ENCODE measurements around the gene PKP3.

PKP3 gene

GRCh38 chr11:370070-370941 is 23.7 kb upstream of the PKP3 start:
- Mint-ChIP-seq H3K9me3 (ENCODE audit: low read depth) (no peaks in the 10 kb centered on the region), H3K36me3 (no peaks in the 10 kb centered on the region), H3K4me3 (peak overlapping the region; percentile 69), H3K4me1 (ENCODE audit: low read depth) (peaks cover 18% of the 10 kb centered on the region), H3K27me3 (peaks cover 17% of the 10 kb centered on the region), H3K27ac (no peak overlapping the region)

- no peaks in the 10 kb centered on the region for H3K36me3 Mint-ChIP-seq
- no peak overlapping the region for H3K27ac Mint-ChIP-seq
- H3K4me1 Mint-ChIP-seq (ENCODE audit: low read depth) = peaks cover 18% of the 10 kb centered on the region
- no peaks in the 10 kb centered on the region for H3K9me3 Mint-ChIP-seq (ENCODE audit: low read depth)
- peak overlapping the region; percentile 52 for H3K4me3 Mint-ChIP-seq
- H3K27me3 Mint-ChIP-seq = peaks cover 17% of the 10 kb centered on the region
Measured at GRCh38 chr11:371051-371450, 23.0 kb upstream of the PKP3 start.

DNA sequence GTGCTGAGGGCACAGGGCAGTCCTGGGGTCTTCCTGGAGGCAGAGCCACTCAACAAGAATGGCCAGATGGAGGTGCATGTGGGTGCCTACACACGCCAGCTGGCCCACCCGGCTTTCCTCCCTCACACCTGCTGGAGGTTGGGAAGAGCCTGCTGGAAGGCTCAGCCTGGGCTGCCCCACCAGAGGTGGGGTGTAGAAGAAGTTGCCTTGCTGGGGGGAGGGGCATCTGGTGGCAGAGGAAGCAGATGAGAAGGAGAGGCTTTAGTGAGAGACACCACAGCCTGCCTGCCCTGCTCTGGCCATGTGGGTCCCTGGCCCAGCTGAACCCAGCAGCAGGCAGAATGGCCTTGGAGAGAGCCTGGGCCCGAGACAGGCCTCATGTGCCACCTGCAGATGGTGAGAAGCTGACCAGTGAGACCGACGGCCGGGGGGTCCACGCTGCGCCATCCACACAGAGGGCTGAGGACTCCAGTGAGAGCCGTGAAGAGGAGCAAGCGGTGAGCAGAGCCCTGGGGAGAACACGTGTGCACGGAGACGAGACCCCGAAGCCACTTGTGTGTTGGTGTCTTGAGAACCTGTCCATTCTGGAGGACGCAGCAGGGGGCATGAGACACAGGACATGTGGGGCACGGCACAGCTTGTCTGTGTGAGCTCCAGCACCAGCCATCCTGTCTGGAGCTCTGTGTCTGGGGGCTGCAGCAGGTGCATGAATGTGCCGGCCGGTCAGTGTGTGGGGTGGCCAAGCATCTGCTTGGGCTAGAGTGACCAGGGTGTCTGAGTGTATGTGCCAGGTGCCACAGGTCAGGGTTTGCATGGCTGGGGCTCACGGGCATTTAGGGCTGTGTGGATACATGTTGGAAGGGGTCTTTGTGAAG is 22.1 kb upstream of the PKP3 start:
- H3K27ac Mint-ChIP-seq = no peak overlapping the region
- H3K4me1 Mint-ChIP-seq (ENCODE audit: low read depth) = peaks cover 18% of the 10 kb centered on the region
- H3K36me3 Mint-ChIP-seq = no peaks in the 10 kb centered on the region
- no peak overlapping the region for H3K4me3 Mint-ChIP-seq
- no peaks in the 10 kb centered on the region for H3K9me3 Mint-ChIP-seq (ENCODE audit: low read depth)
- H3K27me3 Mint-ChIP-seq = peaks cover 14% of the 10 kb centered on the region

- peaks cover 4% of the 10 kb centered on the region for H3K27me3 Mint-ChIP-seq
- no peak overlapping the region for H3K4me3 Mint-ChIP-seq
- no peaks in the 10 kb centered on the region for H3K9me3 Mint-ChIP-seq (ENCODE audit: low read depth)
- no peak overlapping the region for H3K27ac Mint-ChIP-seq
- no peaks in the 10 kb centered on the region for H3K36me3 Mint-ChIP-seq
- H3K4me1 Mint-ChIP-seq (ENCODE audit: low read depth) = peaks cover 10% of the 10 kb centered on the region
Measured at GRCh38 chr11:372809-373715, 20.9 kb upstream of the PKP3 start.

DNA sequence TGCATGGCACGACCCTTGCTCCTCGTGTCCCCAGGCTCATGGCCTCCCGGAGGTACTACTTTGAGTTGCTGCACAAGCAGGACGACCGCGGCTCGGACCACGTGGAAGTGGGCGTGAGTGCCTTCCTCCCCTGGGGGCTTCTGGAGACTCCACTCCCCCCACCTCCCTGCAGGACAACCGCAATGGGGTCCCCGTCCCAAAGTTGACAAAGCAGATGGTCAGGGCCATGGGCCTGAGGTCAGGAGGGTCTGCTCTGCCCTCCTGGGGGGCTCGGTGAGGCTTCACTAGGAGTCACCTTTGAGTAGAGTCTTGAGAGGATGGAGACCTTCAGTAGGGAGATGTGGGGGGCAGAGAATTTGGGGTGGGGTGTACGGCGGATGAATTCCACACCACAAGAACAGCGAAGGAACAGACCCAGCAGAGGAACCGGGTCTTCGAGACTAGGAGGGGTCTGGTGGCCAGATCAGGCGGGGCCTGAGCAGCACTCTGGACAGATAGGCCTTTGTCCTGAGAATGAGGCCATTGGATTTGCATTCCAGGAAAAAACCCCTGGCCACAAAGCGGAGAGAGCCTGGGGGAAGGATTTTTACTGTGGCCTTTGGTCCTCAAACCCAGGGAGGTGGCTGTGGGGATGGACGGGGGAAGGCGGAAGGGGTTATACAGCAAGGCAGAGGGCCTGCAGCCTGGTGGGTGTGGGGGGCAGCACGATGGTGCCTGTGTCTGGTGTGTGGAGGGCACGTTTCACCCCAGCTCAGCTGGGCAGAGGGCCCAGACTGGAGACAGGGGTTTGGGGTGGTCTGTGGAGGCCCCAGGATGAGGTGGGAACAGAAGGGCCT is 20.1 kb upstream of the PKP3 start:
- peaks cover 1% of the 10 kb centered on the region for H3K27me3 Mint-ChIP-seq
- H3K4me1 Mint-ChIP-seq (ENCODE audit: low read depth) = peaks cover 4% of the 10 kb centered on the region
- no peak overlapping the region for H3K4me3 Mint-ChIP-seq
- no peaks in the 10 kb centered on the region for H3K9me3 Mint-ChIP-seq (ENCODE audit: low read depth)
- no peak overlapping the region for H3K27ac Mint-ChIP-seq
- no peaks in the 10 kb centered on the region for H3K36me3 Mint-ChIP-seq

DNA sequence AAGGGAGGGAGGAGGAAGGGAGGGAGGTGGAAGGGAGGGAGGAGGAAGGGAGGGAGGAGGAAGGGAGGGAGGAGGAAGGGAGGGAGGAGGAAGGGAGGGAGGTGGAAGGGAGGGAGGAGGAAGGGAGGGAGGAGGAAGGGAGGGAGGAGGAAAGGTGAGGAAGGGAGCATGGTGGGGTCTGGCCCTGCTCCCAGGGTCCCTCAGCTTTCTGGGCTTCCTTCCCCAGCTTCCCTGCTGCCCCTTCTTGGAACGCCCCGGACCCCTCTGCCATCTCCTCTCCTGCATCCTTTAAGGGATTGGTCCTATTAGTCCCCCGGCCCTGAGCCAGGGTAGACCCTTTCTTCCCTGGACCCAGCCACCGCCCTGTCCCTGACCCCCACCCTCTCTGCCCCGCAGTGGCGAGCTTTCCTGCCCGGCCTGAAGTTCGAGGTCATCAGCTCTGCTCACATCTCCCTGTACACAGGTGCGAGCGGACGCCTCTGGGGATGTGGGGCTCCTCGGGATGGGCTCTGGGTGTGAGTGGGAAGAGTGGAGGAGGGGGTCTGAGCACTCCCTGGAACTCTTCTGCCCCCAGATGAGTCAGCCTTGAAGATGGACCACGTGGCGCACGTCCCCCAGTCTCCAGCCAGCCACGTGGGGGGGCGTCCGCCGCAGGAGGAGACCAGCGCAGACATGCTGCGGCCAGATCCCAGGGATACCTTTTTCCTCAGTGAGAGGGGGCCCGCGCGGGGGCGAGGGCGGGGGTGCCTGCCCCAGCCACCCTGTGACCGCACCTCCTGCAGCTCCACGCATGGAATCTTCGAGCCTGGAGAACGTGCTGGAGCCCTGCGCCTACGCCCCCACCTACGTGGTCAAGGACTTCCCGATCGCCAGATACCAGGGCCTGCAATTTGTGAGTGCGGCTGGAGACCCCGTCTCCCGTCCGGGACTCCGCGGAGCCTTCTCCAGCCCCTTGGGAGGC is 18.7 kb upstream of the PKP3 start:
- peaks cover under 1% of the 10 kb centered on the region for H3K27me3 Mint-ChIP-seq
- no peak overlapping the region for H3K4me3 Mint-ChIP-seq
- H3K4me1 Mint-ChIP-seq (ENCODE audit: low read depth) = peaks cover 4% of the 10 kb centered on the region
- no peaks in the 10 kb centered on the region for H3K36me3 Mint-ChIP-seq
- H3K27ac Mint-ChIP-seq = no peak overlapping the region
- H3K9me3 Mint-ChIP-seq (ENCODE audit: low read depth) = no peaks in the 10 kb centered on the region

GRCh38 chr11:376531-377173 is 17.4 kb upstream of the PKP3 start:
- H3K36me3 Mint-ChIP-seq = no peaks in the 10 kb centered on the region
- no peaks in the 10 kb centered on the region for H3K27me3 Mint-ChIP-seq
- no peak overlapping the region for H3K4me3 Mint-ChIP-seq
- H3K9me3 Mint-ChIP-seq (ENCODE audit: low read depth) = no peaks in the 10 kb centered on the region
- no peak overlapping the region for H3K27ac Mint-ChIP-seq
- H3K4me1 Mint-ChIP-seq (ENCODE audit: low read depth) = peaks cover 4% of the 10 kb centered on the region

DNA sequence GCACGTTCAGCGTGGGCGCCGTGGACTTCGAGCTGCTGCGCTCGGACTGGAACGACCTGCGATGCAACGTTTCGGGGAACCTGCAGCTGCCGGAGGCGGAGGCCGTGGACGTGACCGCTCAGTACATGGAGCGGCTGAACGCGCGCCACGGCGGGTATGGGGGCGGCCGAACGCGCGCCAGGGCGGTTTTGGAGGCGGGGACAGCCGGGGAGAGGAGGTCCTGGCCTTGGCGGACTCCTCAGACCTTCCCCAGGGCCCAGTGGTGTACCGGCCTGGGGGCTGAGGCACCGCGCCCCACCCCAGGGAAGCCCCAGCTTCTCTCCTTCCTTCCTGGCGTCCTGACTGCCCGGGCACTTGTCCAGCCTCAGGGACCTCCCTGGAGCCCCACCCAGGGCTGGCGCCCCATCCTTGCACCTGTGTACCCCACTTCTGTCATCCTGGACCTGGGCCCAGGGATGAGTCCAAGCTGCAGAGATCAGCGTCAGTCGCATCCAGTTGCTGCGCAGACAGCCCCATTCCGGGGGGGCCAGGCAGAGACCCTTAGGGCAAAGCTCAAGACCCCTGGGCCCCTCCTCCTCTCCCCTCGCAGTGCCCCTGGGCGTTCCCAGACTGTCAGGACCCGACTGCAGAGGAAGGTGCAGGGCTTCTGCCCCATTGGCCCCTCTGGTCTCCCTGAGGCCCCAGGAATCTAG is 16.7 kb upstream of the PKP3 start:
- H3K9me3 Mint-ChIP-seq (ENCODE audit: low read depth) = no peaks in the 10 kb centered on the region
- H3K27me3 Mint-ChIP-seq = no peaks in the 10 kb centered on the region
- H3K27ac Mint-ChIP-seq = no peak overlapping the region
- no peak overlapping the region for H3K4me3 Mint-ChIP-seq
- no peaks in the 10 kb centered on the region for H3K36me3 Mint-ChIP-seq
- H3K4me1 Mint-ChIP-seq (ENCODE audit: low read depth) = peaks cover 9% of the 10 kb centered on the region

GRCh38 chr11:377883-378500 is 16.0 kb upstream of the PKP3 start:
- H3K27ac Mint-ChIP-seq = no peak overlapping the region
- no peaks in the 10 kb centered on the region for H3K36me3 Mint-ChIP-seq
- H3K9me3 Mint-ChIP-seq (ENCODE audit: low read depth) = no peaks in the 10 kb centered on the region
- no peak overlapping the region for H3K4me3 Mint-ChIP-seq
- H3K27me3 Mint-ChIP-seq = no peaks in the 10 kb centered on the region
- peaks cover 9% of the 10 kb centered on the region for H3K4me1 Mint-ChIP-seq (ENCODE audit: low read depth)

DNA sequence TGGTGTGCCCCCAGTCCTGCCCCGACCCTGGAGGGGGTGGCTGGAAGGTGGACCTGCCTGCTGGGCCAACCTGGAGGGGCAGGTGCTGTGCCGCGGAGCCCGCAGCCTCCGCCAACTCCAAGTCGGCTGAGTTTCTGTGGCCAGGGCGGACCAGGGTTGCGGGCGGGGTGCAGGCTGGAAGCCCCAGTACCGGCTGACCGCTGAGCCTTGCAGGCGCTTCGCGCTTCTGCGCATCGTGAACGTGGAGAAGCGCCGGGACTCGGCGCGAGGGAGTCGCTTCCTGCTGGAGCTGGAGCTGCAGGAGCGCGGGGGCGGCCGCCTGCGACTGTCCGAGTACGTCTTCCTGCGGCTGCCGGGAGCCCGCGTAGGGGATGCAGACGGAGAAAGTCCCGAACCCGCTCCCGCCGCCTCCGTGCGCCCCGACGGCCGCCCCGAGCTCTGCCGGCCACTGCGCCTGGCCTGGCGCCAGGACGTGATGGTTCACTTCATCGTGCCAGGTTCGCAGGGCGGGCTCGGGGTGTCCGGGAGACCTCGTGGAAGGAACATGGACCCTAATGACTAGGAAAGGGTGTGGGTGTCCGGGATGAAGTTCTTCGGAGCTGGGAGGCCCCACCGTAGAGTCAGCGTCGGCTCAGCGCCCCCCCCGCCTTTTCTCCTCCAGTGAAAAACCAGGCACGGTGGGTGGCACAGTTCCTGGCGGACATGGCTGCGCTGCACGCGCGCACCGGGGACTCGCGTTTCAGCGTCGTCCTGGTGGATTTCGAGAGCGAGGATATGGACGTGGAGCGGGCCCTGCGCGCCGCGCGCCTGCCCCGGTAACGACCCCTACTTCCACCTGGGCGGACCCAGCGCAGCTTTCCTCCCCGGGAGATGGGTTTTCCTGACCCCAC is 14.6 kb upstream of the PKP3 start:
- Mint-ChIP-seq H3K27ac (no peak overlapping the region), H3K36me3 (peaks cover 2% of the 10 kb centered on the region), H3K4me1 (ENCODE audit: low read depth) (peaks cover 4% of the 10 kb centered on the region), H3K9me3 (ENCODE audit: low read depth) (no peaks in the 10 kb centered on the region), H3K27me3 (no peaks in the 10 kb centered on the region), H3K4me3 (no peak overlapping the region)

GRCh38 chr11:380095-380480 is 13.9 kb upstream of the PKP3 start:
- Mint-ChIP-seq H3K9me3 (ENCODE audit: low read depth) (no peaks in the 10 kb centered on the region), H3K36me3 (peaks cover 2% of the 10 kb centered on the region), H3K27me3 (no peaks in the 10 kb centered on the region), H3K4me1 (ENCODE audit: low read depth) (peaks cover 4% of the 10 kb centered on the region), H3K27ac (no peak overlapping the region), H3K4me3 (no peak overlapping the region)
